ENCODE results near the gene GSAP. TPM values are rescaled to one million over a fixed set of nuclear protein-coding genes. Genes with fewer than 3 reads are reported as not detected.
"Not testable (repeated sequence)": the region's sequence is repeated elsewhere in the genome, so short reads cannot be mapped to it uniquely, and the experiment has no call there.

The GSAP gene
- total RNA-seq, 2 donors from 2014 or later, result 10.0 to 13.0 TPM

DNA sequence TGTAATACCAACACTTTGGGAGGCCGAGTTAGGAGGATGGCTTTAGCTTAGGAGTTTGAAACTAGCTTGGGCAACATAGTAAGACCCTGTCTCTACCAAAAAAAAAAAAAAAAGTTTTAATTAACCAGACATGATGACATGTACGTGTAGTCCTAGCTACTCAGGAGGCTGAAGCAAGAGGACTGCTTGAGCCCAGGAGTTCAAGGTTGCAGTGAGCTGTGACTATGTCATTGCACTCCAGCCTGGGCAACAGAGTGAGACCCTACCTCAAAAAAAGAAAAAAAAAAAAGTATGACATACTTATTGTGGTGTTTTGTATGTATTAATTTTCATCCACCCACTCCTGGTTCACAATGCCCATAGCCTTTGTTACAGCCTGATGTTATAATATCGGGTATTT lies 69.7 kb downstream of the GSAP start:
- Histone ChIP-seq H3K4me3 (no peak overlapping the region), H3K9me3 (no peaks in the 10 kb centered on the region), H3K27ac (no peak overlapping the region), H3K4me1 (replicated peaks) (no peaks in the 10 kb centered on the region), H3K36me3 (no peaks in the 10 kb centered on the region), H3K27me3 (replicated peaks; ENCODE audit: insufficient read depth) (no peaks in the 10 kb centered on the region)
- WGBS, result 96% methylated on average over 3 of the region's 3 CpGs
- intact Hi-C loops (cut with DNase I), result no loop called here
- TF ChIP-seq, protein P1, sequence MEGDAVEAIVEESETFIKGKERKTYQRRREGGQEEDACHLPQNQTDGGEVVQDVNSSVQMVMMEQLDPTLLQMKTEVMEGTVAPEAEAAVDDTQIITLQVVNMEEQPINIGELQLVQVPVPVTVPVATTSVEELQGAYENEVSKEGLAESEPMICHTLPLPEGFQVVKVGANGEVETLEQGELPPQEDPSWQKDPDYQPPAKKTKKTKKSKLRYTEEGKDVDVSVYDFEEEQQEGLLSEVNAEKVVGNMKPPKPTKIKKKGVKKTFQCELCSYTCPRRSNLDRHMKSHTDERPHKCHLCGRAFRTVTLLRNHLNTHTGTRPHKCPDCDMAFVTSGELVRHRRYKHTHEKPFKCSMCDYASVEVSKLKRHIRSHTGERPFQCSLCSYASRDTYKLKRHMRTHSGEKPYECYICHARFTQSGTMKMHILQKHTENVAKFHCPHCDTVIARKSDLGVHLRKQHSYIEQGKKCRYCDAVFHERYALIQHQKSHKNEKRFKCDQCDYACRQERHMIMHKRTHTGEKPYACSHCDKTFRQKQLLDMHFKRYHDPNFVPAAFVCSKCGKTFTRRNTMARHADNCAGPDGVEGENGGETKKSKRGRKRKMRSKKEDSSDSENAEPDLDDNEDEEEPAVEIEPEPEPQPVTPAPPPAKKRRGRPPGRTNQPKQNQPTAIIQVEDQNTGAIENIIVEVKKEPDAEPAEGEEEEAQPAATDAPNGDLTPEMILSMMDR (IDR thresholded peaks at IDR 0.05), result no peak
- TF ChIP-seq POLR2AphosphoS5 (IDR thresholded peaks at IDR 0.05) (no peak), POLR2A (IDR thresholded peaks at IDR 0.05) (no peak)
- DNase-seq (ENCODE audit: low spot score), result no peak

DNA sequence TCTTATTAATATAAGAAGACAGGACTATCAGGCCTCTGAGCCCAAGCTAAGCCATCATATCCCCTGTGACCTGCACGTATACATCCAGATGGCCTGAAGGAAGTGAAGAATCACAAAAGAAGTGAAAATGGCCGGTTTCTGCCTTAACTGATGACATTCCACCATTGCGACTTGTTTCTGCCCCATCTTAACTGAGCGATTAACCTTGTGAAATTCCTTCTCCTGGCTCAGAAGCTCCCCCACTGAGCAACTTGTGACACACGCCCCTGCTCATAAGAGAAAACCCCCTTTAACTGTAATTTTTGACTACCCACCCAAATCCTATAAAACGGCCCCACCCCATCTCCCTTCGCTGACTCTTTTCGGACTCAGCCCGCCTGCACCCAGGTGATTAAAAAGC lies 70.7 kb downstream of the GSAP start:
- 95% methylated on average over 9 of the region's 9 CpGs for WGBS
- intact Hi-C loops (cut with DNase I); H3K36me3 ChIP-seq; H3K4me1 ChIP-seq (replicated peaks); H3K4me3 ChIP-seq; H3K9me3 ChIP-seq; H3K27me3 ChIP-seq (replicated peaks; ENCODE audit: insufficient read depth); DNase-seq (ENCODE audit: low spot score); H3K27ac ChIP-seq: not testable (repeated sequence)

DNA sequence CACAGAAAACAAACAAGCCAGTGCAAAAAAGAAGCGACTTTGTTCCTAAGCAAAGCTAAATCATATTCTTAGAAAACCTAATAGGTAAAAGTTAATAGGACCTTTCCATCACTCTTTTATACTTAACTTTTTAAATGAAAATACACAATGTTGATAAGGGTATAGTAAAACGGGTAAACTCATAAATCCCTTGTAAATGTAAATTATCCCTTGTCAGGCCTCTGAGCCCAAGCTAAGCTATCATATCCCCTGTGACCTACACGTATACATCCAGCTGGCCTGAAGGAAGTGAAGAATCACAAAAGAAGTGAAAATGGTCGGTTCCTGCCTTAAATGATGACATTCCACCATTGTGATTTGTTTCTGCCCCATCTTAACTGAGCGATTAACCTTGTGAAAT lies 76.4 kb downstream of the GSAP start:
- TF ChIP-seq POLR2A (IDR thresholded peaks at IDR 0.05), result no peak
- TF ChIP-seq, protein P1 (IDR thresholded peaks at IDR 0.05), result no peak
- TF ChIP-seq POLR2AphosphoS5 (IDR thresholded peaks at IDR 0.05), result no peak
- no peaks in the 10 kb centered on the region for H3K4me1 ChIP-seq (replicated peaks)
- no peak for DNase-seq (ENCODE audit: low spot score)
- 58% methylated on average over 5 of the region's 5 CpGs for WGBS
- H3K36me3 ChIP-seq, result no peaks in the 10 kb centered on the region
- H3K27me3 ChIP-seq (replicated peaks; ENCODE audit: insufficient read depth), result no peaks in the 10 kb centered on the region
- no peak overlapping the region for H3K4me3 ChIP-seq
- H3K27ac ChIP-seq, result no peak overlapping the region
- H3K9me3 ChIP-seq, result no peaks in the 10 kb centered on the region
- intact Hi-C loops (cut with DNase I), result no loop called here

DNA sequence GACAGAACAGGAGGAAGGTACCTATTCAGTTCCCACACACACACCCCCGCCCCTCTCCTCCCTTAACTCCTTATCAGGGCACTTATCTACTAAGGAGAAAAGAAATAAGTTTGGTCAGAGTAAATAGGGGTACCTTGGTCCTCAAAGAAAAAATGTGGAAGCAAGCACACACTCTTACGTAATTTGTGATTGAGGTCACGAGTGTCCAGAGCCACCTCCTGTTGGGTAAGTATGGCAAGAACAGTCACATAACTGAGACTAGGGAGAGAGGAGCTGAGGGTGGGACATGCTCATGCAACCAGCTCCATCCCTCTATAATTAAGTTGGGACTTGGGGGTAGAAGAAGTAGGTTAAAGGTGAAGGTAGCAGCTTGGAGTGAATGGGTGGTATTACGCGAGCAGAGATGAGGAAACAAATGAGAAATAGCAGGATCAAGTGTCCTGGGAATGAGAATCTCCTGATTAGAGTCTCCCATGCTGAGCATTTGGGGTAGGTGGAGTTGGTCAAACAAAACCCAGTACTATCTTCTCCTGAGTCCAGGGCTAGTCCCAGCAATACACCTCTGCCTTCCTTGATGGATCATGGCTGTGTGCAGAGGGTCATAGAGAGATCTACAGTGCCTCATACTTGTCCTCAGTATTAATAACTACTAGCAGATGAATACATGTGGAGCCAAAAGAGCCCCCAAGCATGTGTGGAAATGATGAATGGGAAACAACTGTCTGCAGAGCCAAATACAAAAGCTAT lies 77.1 kb downstream of the GSAP start:
- no peaks in the 10 kb centered on the region for H3K36me3 ChIP-seq
- intact Hi-C loops (cut with DNase I), result no loop called here
- DNase-seq (ENCODE audit: low spot score), result no peak
- no peak overlapping the region for H3K4me3 ChIP-seq
- TF ChIP-seq POLR2A (IDR thresholded peaks at IDR 0.05) (no peak), POLR2AphosphoS5 (IDR thresholded peaks at IDR 0.05) (no peak)
- TF ChIP-seq, protein P1 (IDR thresholded peaks at IDR 0.05), result no peak
- 73% methylated on average over 5 of the region's 5 CpGs for WGBS
- no peaks in the 10 kb centered on the region for H3K4me1 ChIP-seq (replicated peaks)
- H3K27ac ChIP-seq, result no peak overlapping the region
- H3K27me3 ChIP-seq (replicated peaks; ENCODE audit: insufficient read depth), result no peaks in the 10 kb centered on the region
- H3K9me3 ChIP-seq, result no peaks in the 10 kb centered on the region

DNA sequence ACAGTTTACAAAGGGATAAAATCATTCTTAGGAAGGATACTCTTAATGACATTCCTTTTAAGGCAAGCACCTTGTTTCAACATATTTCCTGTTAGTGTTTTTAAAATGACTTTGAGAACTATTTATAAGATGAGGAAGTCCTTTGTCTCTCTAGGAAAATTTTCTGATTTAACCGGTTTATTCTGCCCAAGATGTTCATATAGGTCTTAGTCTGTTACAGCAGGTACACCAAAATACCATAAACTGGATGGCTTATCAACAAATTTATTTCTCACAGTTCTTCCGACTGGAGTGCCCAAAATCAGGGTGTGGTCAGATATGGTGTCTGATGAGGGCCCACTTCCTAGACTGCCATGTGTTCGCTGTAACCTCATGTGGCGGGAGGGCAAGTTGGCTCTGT lies 77.9 kb downstream of the GSAP start:
- no peaks in the 10 kb centered on the region for H3K9me3 ChIP-seq
- H3K27ac ChIP-seq, result no peak overlapping the region
- intact Hi-C loops (cut with DNase I), result no loop called here
- WGBS, result 70% methylated on average over 4 of the region's 4 CpGs
- H3K27me3 ChIP-seq (replicated peaks; ENCODE audit: insufficient read depth), result no peaks in the 10 kb centered on the region
- TF ChIP-seq POLR2A (IDR thresholded peaks at IDR 0.05) (no peak), POLR2AphosphoS5 (IDR thresholded peaks at IDR 0.05) (no peak)
- TF ChIP-seq, protein P1 (IDR thresholded peaks at IDR 0.05), result no peak
- H3K4me3 ChIP-seq, result no peak overlapping the region
- H3K4me1 ChIP-seq (replicated peaks), result no peaks in the 10 kb centered on the region
- no peaks in the 10 kb centered on the region for H3K36me3 ChIP-seq
- DNase-seq (ENCODE audit: low spot score), result no peak
